H1 (cell line): Measurements from ENCODE around the gene SERPINF2. TPM values are rescaled to one million over a fixed set of nuclear protein-coding genes. Genes with fewer than 3 reads are reported as not detected.

ENCODE experiments used
- CTCF ChIA-PET: fragments of 300-600 bp; sonication (Branson Sonifier 250); formaldehyde crosslinking; loops from one replicate; lab custom pipeline; 2021; ENCODE audit not compliant: partially characterized antibody; lab: Charles Lee
- POLR2A ChIA-PET: fragments of 300-600 bp; sonication (Branson Sonifier 250); formaldehyde crosslinking; loops from one replicate; lab custom pipeline; 2021; ENCODE audit warnings: inconsistent platforms; ENCODE audit not compliant: partially characterized antibody; lab: Charles Lee
- DNase-seq, 2 experiments: peaks; one replicate each; pipeline versions ENCODE4 v3.0.0 to v3.0.0-alpha.2; 2010 to 2022; ENCODE audit warnings: low spot score in 2 of 2, low read depth in 1 of 2, mixed read lengths in 1 of 2
- FAIRE-seq: peaks from 2 replicates; lab custom pipeline; 2011; peaks lifted over from hg19 to GRCh38; lab: Jason Lieb, UNC
- H2AFZ ChIP-seq: 2 replicates; pipeline ENCODE4 v1.8.1; 2012; ENCODE audit warnings: low read length, inconsistent platforms
- H2AK5ac ChIP-seq: 2 replicates; pipeline ENCODE4 v1.6.1; 2013; ENCODE audit warnings: low read depth, low read length
- H2BK120ac ChIP-seq: replicated peaks from 2 replicates; pipeline ENCODE3; 2013; ENCODE audit warnings: low read depth, low read length, inconsistent platforms
- H2BK12ac ChIP-seq: 2 replicates; pipeline ENCODE4 v1.6.1; 2013; ENCODE audit warnings: low read depth, low read length
- H2BK15ac ChIP-seq: 2 replicates; pipeline ENCODE4 v1.6.1; 2013; ENCODE audit warnings: low read length
- H2BK20ac ChIP-seq: 2 replicates; pipeline ENCODE4 v1.6.1; 2013; ENCODE audit warnings: low read length
- H2BK5ac ChIP-seq: 2 replicates; pipeline ENCODE4 v1.6.1; 2013; ENCODE audit warnings: low read depth, low read length
- H3K14ac ChIP-seq: 2 replicates; pipeline ENCODE4 v1.6.1; 2013; ENCODE audit warnings: inconsistent platforms; ENCODE audit not compliant: insufficient read length
- H3K18ac ChIP-seq: 2 replicates; pipeline ENCODE4 v1.6.1; 2013; ENCODE audit warnings: low read length; ENCODE audit errors: extremely low read depth
- H3K23ac ChIP-seq: 2 replicates; pipeline ENCODE4 v1.6.1; 2013; ENCODE audit warnings: inconsistent platforms; ENCODE audit not compliant: insufficient read length
- H3K23me2 ChIP-seq: 2 replicates; pipeline ENCODE4 v1.6.1; 2013; ENCODE audit warnings: low read depth, low read length
- H3K27ac ChIP-seq: 2 replicates; pipeline ENCODE4 v1.6.1; 2011; ENCODE audit warnings: low read depth, low read length, inconsistent platforms
- H3K27me3 ChIP-seq, 4 experiments: replicated peaks in 1 of 4; 1 replicate in 1 of 4; 2 replicates in 3 of 4; pipeline versions ENCODE4 v1.6.1 to v1.8.1; 2011 to 2013; ENCODE audit warnings: low read length in 3 of 4, mild to moderate bottlenecking in 3 of 4, inconsistent platforms in 2 of 4, mixed read lengths in 2 of 4, moderate library complexity in 1 of 4; ENCODE audit not compliant: control insufficient read depth in 3 of 4, insufficient read depth in 3 of 4; ENCODE audit errors: extremely low read depth in 1 of 4
- H3K36me3 ChIP-seq, 4 experiments: 2 replicates each; pipeline versions ENCODE4 v1.6.1 to v1.8.1; 2011 to 2013; ENCODE audit warnings: mild to moderate bottlenecking in 4 of 4, low read length in 3 of 4, moderate library complexity in 2 of 4, control low read depth in 1 of 4, inconsistent platforms in 1 of 4; ENCODE audit not compliant: insufficient read depth in 4 of 4, control insufficient read depth in 2 of 4
- H3K4ac ChIP-seq: replicated peaks from 2 replicates; pipeline ENCODE3; 2013; ENCODE audit warnings: low read length, low read depth, mixed read lengths, inconsistent platforms; ENCODE audit not compliant: insufficient read length
- H3K4me1 ChIP-seq, 4 experiments: replicated peaks in 1 of 4; 1 replicate in 1 of 4; 2 replicates in 3 of 4; pipeline versions ENCODE4 v1.6.1 to v1.8.1; 2011 to 2013; ENCODE audit warnings: low read length in 3 of 4, inconsistent platforms in 2 of 4, mixed read lengths in 1 of 4; ENCODE audit not compliant: insufficient read depth in 4 of 4, control insufficient read depth in 3 of 4
- H3K4me2 ChIP-seq, 2 experiments: 2 replicates each; pipeline versions ENCODE4 v1.6.1 to v1.8.1; 2011 to 2013; ENCODE audit warnings: low read depth in 2 of 2, low read length in 2 of 2, control low read depth in 1 of 2, inconsistent platforms in 1 of 2, mild to moderate bottlenecking in 1 of 2; ENCODE audit not compliant: insufficient read depth in 1 of 2
- H3K4me3 ChIP-seq, 4 experiments: fragments of 200-600, 300-600 bp in 1 of 4; sonication (generic), shearing (Covaris generic), sonication (Bioruptor Twin) in 1 of 4; 2 replicates each; pipeline versions ENCODE4 v1.5.1 to v1.8.1; 2011 to 2016; ENCODE audit warnings: low read length in 4 of 4, low read depth in 3 of 4, control low read depth in 2 of 4, inconsistent platforms in 2 of 4, mild to moderate bottlenecking in 2 of 4, mixed read lengths in 1 of 4, moderate library complexity in 1 of 4; ENCODE audit not compliant: insufficient read depth in 2 of 4; ENCODE audit errors: extremely low read depth in 1 of 4
- H3K56ac ChIP-seq: replicated peaks from 2 replicates; pipeline ENCODE3; 2013; ENCODE audit warnings: low read depth, mild to moderate bottlenecking, mixed read lengths, low read length, inconsistent platforms; ENCODE audit not compliant: insufficient read length
- H3K79me1 ChIP-seq: 2 replicates; pipeline ENCODE4 v1.6.1; 2013; ENCODE audit warnings: low read depth, low read length, control low read depth
- H3K79me2 ChIP-seq, 2 experiments: 2 replicates each; pipeline versions ENCODE4 v1.6.1 to v1.8.1; 2012 to 2013; ENCODE audit warnings: low read length in 2 of 2, mild to moderate bottlenecking in 2 of 2, inconsistent platforms in 1 of 2; ENCODE audit not compliant: insufficient read depth in 2 of 2, control insufficient read depth in 1 of 2
- H3K9ac ChIP-seq, 4 experiments: replicated peaks in 1 of 4; 1 replicate in 1 of 4; 2 replicates in 3 of 4; pipeline versions ENCODE4 v1.6.1 to v1.8.1; 2011 to 2013; ENCODE audit warnings: low read depth in 3 of 4, low read length in 3 of 4, control low read depth in 2 of 4, mild to moderate bottlenecking in 2 of 4, moderate library complexity in 2 of 4, inconsistent platforms in 1 of 4; ENCODE audit errors: extremely low read depth in 1 of 4
- H3K9me3 ChIP-seq, 2 experiments: 2 replicates each; pipeline versions ENCODE4 v1.6.1 to v1.8.1; 2012 to 2013; ENCODE audit warnings: mild to moderate bottlenecking in 2 of 2, moderate library complexity in 2 of 2, control low read depth in 1 of 2, inconsistent platforms in 1 of 2, low read depth in 1 of 2, low read length in 1 of 2, mixed read lengths in 1 of 2; ENCODE audit not compliant: insufficient read depth in 2 of 2
- H4K20me1 ChIP-seq, 2 experiments: replicated peaks in 1 of 2; 2 replicates each; pipeline versions ENCODE3 to v1.8.1; 2011 to 2013; ENCODE audit warnings: inconsistent platforms in 2 of 2, low read length in 2 of 2, mild to moderate bottlenecking in 1 of 2; ENCODE audit not compliant: insufficient read depth in 2 of 2, control insufficient read depth in 1 of 2
- H4K5ac ChIP-seq: 2 replicates; pipeline ENCODE4 v1.6.1; 2013; ENCODE audit warnings: low read length, low read depth, mixed read lengths, inconsistent platforms; ENCODE audit not compliant: insufficient read length
- H4K8ac ChIP-seq: 2 replicates; pipeline ENCODE4 v1.8.0; 2013; ENCODE audit warnings: mild to moderate bottlenecking, moderate library complexity, low read length, inconsistent platforms; ENCODE audit not compliant: insufficient read depth; ENCODE audit errors: extremely low read depth
- H4K91ac ChIP-seq: replicated peaks from 2 replicates; pipeline ENCODE3; 2013; ENCODE audit warnings: low read length, mixed read lengths, inconsistent platforms; ENCODE audit not compliant: insufficient read length
- WGBS, 2 experiments: shearing (Covaris generic) in 1 of 2; methylation state at CpG; one replicate each; pipeline versions ENCODE4 v1.1.6 to v1.1.7; 2013 to 2015; ENCODE audit warnings: low lambda C conversion rate in 2 of 2, mixed read lengths in 2 of 2, inconsistent platforms in 1 of 2, low coverage in 1 of 2, missing lambda C conversion rate in 1 of 2; ENCODE audit not compliant: insufficient replicate concordance in 2 of 2, insufficient coverage in 1 of 2, insufficient read length in 1 of 2; ENCODE audit errors: extremely low coverage in 1 of 2, missing lambda C conversion rate in 1 of 2; 5-methylcytosine and 5-hydroxymethylcytosine counted together
- polyA plus RNA-seq, 7 experiments: library from polyadenylated mRNA; depleted of rRNA in 3 of 7; stranded (reverse) in 5 of 7; unstranded in 2 of 7; fragments of >200 nt in 5 of 7; fragments of 200-250 nt in 2 of 7; gene quantifications; 1 replicate in 5 of 7; 2 replicates in 1 of 7; 4 replicates in 1 of 7; pipeline versions ENCODE4 v1.2.1 to v1.2.3, GENCODE V29; 2011 to 2013; ENCODE audit warnings: missing spikeins in 2 of 7, mixed read lengths in 2 of 7
- total RNA-seq: library from RNA; stranded (reverse); fragmentation: NEBNext Ultra II Directional; extraction: Animal tissue kit (Norgen Biotek cat#: 25700); gene quantifications from 2 replicates; pipeline ENCODE4 v1.2.1, GENCODE V29; 2021

The SERPINF2 gene
- total and polyA plus RNA-seq, 2 of the 8 experiments (the other 6 are each of a cell fraction or from before 2014, with no cell fraction given) = 1.8 to 3.2 TPM

DNA sequence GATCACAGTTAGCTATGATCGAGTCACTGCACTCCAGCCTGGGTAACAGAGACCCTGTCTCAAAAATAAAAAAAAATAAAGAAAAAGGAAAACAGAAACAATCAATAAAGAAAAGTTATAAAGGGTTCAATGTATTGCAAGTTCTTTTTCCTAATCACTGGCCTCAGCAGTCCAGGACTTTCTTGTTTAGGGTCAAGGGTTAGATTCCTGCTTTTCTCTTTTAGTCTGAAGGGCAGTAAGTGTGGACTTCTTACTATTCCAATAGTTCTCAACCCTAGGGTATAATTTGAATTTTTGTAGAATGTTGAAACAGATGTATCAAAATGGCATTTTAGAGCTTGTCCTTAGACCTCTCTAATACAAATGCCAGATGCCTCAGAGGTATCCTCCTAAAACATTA is 59.8 kb downstream of the SERPINF2 start:
- Histone ChIP-seq H2AK5ac (no peak overlapping the region), H3K23me2 (no peaks in the 10 kb centered on the region), H2BK120ac (no peak overlapping the region), H2BK12ac (no peak overlapping the region), H3K4me2 (no peak overlapping the region), H3K23ac (no peak overlapping the region), H3K36me3 (peaks cover 0 to 28% (median 23%) of the 10 kb centered on the region in 4 experiments; a peak in 7 of 8 replicates), H3K79me1 (no peaks in the 10 kb centered on the region; the same call in 1 of the 2 replicates), H3K18ac (no peak overlapping the region), H3K9ac (no peak overlapping the region), H3K27ac (no peak overlapping the region), H2BK20ac (no peak overlapping the region), H4K20me1 (no peaks in the 10 kb centered on the region), H3K4ac (no peak overlapping the region), H3K9me3 (no peaks in the 10 kb centered on the region), H4K8ac (no peak overlapping the region), H3K56ac (no peak overlapping the region), H3K4me1 (no peaks in the 10 kb centered on the region), H3K27me3 (no peaks in the 10 kb centered on the region), H4K5ac (no peak overlapping the region), H3K79me2 (no peaks in the 10 kb centered on the region; a peak in 1 of 4 replicates), H2AFZ (no peak overlapping the region), H2BK15ac (no peak overlapping the region), H4K91ac (no peak overlapping the region), H3K14ac (no peak overlapping the region), H3K4me3 (no peak overlapping the region), H2BK5ac (no peak overlapping the region)
- FAIRE-seq (no peak), DNase-seq (no peak)
- CTCF ChIA-PET = interaction anchor here (1.4 kb wide), 1 partner anchor 79 kb away, joined by 3 read pairs; no protein-coding TSS in a partner anchor
- 86% methylated on average over 1 of the region's 1 CpG; no CpG with 5 or more reads in 1 of the 2 experiments for WGBS, 2 experiments
- POLR2A ChIA-PET = interaction anchor here (0.6 kb wide), 1 partner anchor 335 kb away, joined by 3 read pairs; no protein-coding TSS in a partner anchor
